Duodenal mucosa (tissue), 2 donors: ENCODE results near the gene FNBP1.

Experiments
- H3K27ac ChIP-seq: one replicate; pipeline ENCODE4 v1.7.0; 2013; ENCODE audit warnings: low read depth, low read length
- H3K27me3 ChIP-seq, 2 donors: one replicate each; pipeline ENCODE4 v1.7.0; 2013; ENCODE audit warnings: low read length in 2 of 2, control low read depth in 1 of 2; ENCODE audit not compliant: insufficient read depth in 2 of 2, control insufficient read depth in 1 of 2
- H3K36me3 ChIP-seq, 2 donors: one replicate each; pipeline ENCODE4 v1.7.0; 2013; ENCODE audit warnings: low read length in 2 of 2, control low read depth in 1 of 2; ENCODE audit not compliant: insufficient read depth in 2 of 2, control insufficient read depth in 1 of 2
- H3K4me1 ChIP-seq, 2 donors: one replicate each; pipeline ENCODE4 v1.7.0; 2013; ENCODE audit warnings: low read length in 2 of 2, control low read depth in 1 of 2; ENCODE audit not compliant: insufficient read depth in 2 of 2, control insufficient read depth in 1 of 2
- H3K4me3 ChIP-seq, 2 donors: one replicate each; pipeline ENCODE4 v1.7.0; 2013; ENCODE audit warnings: low read length in 2 of 2, low read depth in 1 of 2
- H3K9ac ChIP-seq, 2 donors: one replicate each; pipeline ENCODE4 v1.7.0; 2013; ENCODE audit warnings: low read length in 2 of 2, low read depth in 1 of 2
- H3K9me3 ChIP-seq, 2 donors: one replicate each; pipeline ENCODE4 v1.7.0; 2013; ENCODE audit warnings: low read length in 2 of 2, control low read depth in 1 of 2; ENCODE audit not compliant: control insufficient read depth in 1 of 2

Gene FNBP1

GRCh38 chr9:129868023-129868871 is 174.7 kb downstream of the FNBP1 start:
- Histone ChIP-seq H3K27ac (no peak overlapping the region), H3K4me3 (no peak overlapping the region), H3K36me3 (peaks cover 0 to 20% of the 10 kb centered on the region in 2 donors)

GRCh38 chr9:129867136-129868022 is 175.6 kb downstream of the FNBP1 start:
- Histone ChIP-seq H3K36me3 (peaks cover 0 to 24% of the 10 kb centered on the region in 2 donors), H3K27ac (no peak overlapping the region), H3K9ac (no peak overlapping the region), H3K27me3 (no peaks in the 10 kb centered on the region), H3K4me1 (peaks cover 0 to 6% of the 10 kb centered on the region in 2 donors), H3K4me3 (no peak overlapping the region), H3K9me3 (no peaks in the 10 kb centered on the region)

More at GRCh38 chr9:129868023-129868871, 174.7 kb downstream of the FNBP1 start:
- no peaks in the 10 kb centered on the region for H3K9me3 ChIP-seq
- H3K9ac ChIP-seq = no peak overlapping the region
- peaks cover 0 to 6% of the 10 kb centered on the region in 2 donors for H3K4me1 ChIP-seq
- H3K27me3 ChIP-seq = no peaks in the 10 kb centered on the region

- H3K36me3 ChIP-seq = peaks cover 3 to 30% of the 10 kb centered on the region in 2 donors
- H3K9me3 ChIP-seq = no peaks in the 10 kb centered on the region
- no peaks in the 10 kb centered on the region for H3K27me3 ChIP-seq
- no peak overlapping the region for H3K4me3 ChIP-seq
- no peak overlapping the region for H3K27ac ChIP-seq
- no peak overlapping the region for H3K9ac ChIP-seq
- H3K4me1 ChIP-seq = peaks cover 0 to 6% of the 10 kb centered on the region in 2 donors
Observed at GRCh38 chr9:129866394-129867135, 176.4 kb downstream of the FNBP1 start.

- peaks cover 0 to 6% of the 10 kb centered on the region in 2 donors for H3K4me1 ChIP-seq
- no peaks in the 10 kb centered on the region for H3K9me3 ChIP-seq
- H3K27me3 ChIP-seq = no peaks in the 10 kb centered on the region
- peaks cover 3 to 38% of the 10 kb centered on the region in 2 donors for H3K36me3 ChIP-seq
- H3K27ac ChIP-seq = no peak overlapping the region
- H3K4me3 ChIP-seq = no peak overlapping the region
- H3K9ac ChIP-seq = no peak overlapping the region
Observed at GRCh38 chr9:129865668-129866320, 177.2 kb downstream of the FNBP1 start.

GRCh38 chr9:129864991-129865647 is 177.9 kb downstream of the FNBP1 start:
- peaks cover 0 to 6% of the 10 kb centered on the region in 2 donors for H3K4me1 ChIP-seq
- H3K9me3 ChIP-seq = no peaks in the 10 kb centered on the region
- no peak overlapping the region for H3K4me3 ChIP-seq
- no peak overlapping the region for H3K9ac ChIP-seq
- no peak overlapping the region for H3K27ac ChIP-seq
- peaks cover 3 to 40% of the 10 kb centered on the region in 2 donors for H3K36me3 ChIP-seq
- H3K27me3 ChIP-seq = no peaks in the 10 kb centered on the region

- H3K4me3 ChIP-seq = no peak overlapping the region
- H3K4me1 ChIP-seq = peaks cover 0 to 2% of the 10 kb centered on the region in 2 donors
- peaks cover 10 to 48% of the 10 kb centered on the region in 2 donors for H3K36me3 ChIP-seq
- no peak overlapping the region for H3K9ac ChIP-seq
- H3K27me3 ChIP-seq = no peaks in the 10 kb centered on the region
- H3K27ac ChIP-seq = no peak overlapping the region
- no peaks in the 10 kb centered on the region for H3K9me3 ChIP-seq
Observed at GRCh38 chr9:129863059-129863690, 179.8 kb downstream of the FNBP1 start.

- Histone ChIP-seq H3K9ac (no peak overlapping the region), H3K4me3 (no peak overlapping the region), H3K36me3 (peaks cover 14 to 60% of the 10 kb centered on the region in 2 donors), H3K9me3 (no peaks in the 10 kb centered on the region), H3K4me1 (no peaks in the 10 kb centered on the region), H3K27me3 (no peaks in the 10 kb centered on the region), H3K27ac (no peak overlapping the region)
Observed at GRCh38 chr9:129861447-129861827, 181.6 kb downstream of the FNBP1 start.

- no peaks in the 10 kb centered on the region for H3K27me3 ChIP-seq
- H3K9me3 ChIP-seq = no peaks in the 10 kb centered on the region
- H3K4me3 ChIP-seq = no peak overlapping the region
- H3K9ac ChIP-seq = no peak overlapping the region
- H3K36me3 ChIP-seq = peaks cover 14 to 60% of the 10 kb centered on the region in 2 donors
- H3K27ac ChIP-seq = no peak overlapping the region
- no peaks in the 10 kb centered on the region for H3K4me1 ChIP-seq
Observed at GRCh38 chr9:129860653-129861446, 182.1 kb downstream of the FNBP1 start.
